Bronchial epithelial cell (primary cell): ENCODE data around the gene UBE2G1. TPM values are rescaled to one million over a fixed set of nuclear protein-coding genes. Genes with fewer than 3 reads are reported as not detected.

Experiments
- DNase-seq: peaks from one replicate; pipeline ENCODE4 v3.0.0-alpha.2; 2010; ENCODE audit warnings: low read depth
- FAIRE-seq: peaks from 2 replicates; lab custom pipeline; 2011; peaks lifted over from hg19 to GRCh38; lab: Jason Lieb, UNC
- H3K27me3 ChIP-seq: 2 replicates; pipeline ENCODE4 v1.5.1; 2011; ENCODE audit warnings: low read length; ENCODE audit not compliant: control insufficient read depth, insufficient read depth
- H3K36me3 ChIP-seq: 2 replicates; pipeline ENCODE4 v1.5.1; 2011; ENCODE audit warnings: low read length; ENCODE audit not compliant: control insufficient read depth, insufficient read depth
- H3K4me3 ChIP-seq: 2 replicates; pipeline ENCODE4 v1.5.1; 2011; ENCODE audit warnings: mild to moderate bottlenecking, low read depth, low read length, control low read depth
- total RNA-seq: library from RNA; depleted of rRNA; stranded (reverse); fragments of >200 nt; gene quantifications from 2 replicates; pipeline ENCODE4 v1.2.1, GENCODE V29; 2014
- TF ChIP-seq, protein P1 (sequence below): IDR thresholded peaks from 2 replicates; pipeline ENCODE4 v1.5.1; 2011; ENCODE audit warnings: mild to moderate bottlenecking, moderate library complexity, low read length, control low read depth, inconsistent platforms; ENCODE audit not compliant: insufficient read depth, severe bottlenecking

The UBE2G1 gene
- total RNA-seq, 1 donor from 2014 or later = 39.2 TPM

DNA sequence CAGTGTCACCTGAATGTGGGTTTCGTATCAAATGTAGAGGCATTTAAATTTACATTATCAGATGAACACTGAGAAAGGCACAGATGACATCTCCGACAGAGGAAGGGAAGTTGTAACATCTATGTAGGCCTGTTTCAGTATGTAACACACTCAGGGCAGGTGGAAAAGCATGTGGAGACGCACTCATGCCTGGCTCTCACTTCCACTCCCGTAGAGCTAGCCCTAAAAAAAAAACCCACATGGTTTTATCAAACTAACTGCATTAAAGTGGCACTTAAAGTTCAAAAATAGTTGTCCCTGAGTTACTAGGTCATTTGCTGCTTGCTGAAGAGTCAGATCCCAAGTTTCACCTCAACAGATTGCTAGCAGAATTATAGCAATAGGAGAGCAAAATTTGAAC is 96.6 kb downstream of the UBE2G1 start:
- Histone ChIP-seq H3K36me3 (peaks cover 5% of the 10 kb centered on the region), H3K27me3 (no peaks in the 10 kb centered on the region), H3K4me3 (no peak overlapping the region)
- TF ChIP-seq, protein P1, sequence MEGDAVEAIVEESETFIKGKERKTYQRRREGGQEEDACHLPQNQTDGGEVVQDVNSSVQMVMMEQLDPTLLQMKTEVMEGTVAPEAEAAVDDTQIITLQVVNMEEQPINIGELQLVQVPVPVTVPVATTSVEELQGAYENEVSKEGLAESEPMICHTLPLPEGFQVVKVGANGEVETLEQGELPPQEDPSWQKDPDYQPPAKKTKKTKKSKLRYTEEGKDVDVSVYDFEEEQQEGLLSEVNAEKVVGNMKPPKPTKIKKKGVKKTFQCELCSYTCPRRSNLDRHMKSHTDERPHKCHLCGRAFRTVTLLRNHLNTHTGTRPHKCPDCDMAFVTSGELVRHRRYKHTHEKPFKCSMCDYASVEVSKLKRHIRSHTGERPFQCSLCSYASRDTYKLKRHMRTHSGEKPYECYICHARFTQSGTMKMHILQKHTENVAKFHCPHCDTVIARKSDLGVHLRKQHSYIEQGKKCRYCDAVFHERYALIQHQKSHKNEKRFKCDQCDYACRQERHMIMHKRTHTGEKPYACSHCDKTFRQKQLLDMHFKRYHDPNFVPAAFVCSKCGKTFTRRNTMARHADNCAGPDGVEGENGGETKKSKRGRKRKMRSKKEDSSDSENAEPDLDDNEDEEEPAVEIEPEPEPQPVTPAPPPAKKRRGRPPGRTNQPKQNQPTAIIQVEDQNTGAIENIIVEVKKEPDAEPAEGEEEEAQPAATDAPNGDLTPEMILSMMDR = no peak
- FAIRE-seq (no peak), DNase-seq (no peak)

DNA sequence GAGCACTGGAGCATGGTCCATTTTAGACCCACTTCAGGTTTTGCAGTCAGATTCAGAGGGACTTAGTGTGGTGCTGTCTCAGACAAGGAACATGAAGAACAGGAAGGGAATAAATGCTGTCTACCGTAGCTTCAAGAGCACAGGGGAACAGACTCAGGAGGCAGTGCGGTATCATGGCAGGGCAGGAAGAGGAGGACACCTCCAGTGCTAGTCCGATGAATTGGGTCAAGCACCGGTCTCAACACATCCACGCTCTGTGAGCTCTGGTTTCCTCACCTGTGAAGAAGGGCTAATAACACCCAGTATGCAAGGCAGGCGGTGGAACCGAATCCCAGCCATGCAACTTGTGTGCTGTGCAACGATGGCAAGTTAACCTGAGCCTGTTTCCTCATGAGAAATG is 99.1 kb downstream of the UBE2G1 start:
- FAIRE-seq = no peak
- TF ChIP-seq, protein P1 = no peak
- no peak for DNase-seq
- Histone ChIP-seq H3K36me3 (peaks cover 4% of the 10 kb centered on the region), H3K27me3 (no peaks in the 10 kb centered on the region), H3K4me3 (no peak overlapping the region)

GRCh38 chr17:4266550-4266949 is 99.9 kb downstream of the UBE2G1 start:
- H3K36me3 ChIP-seq = peaks cover 2% of the 10 kb centered on the region
- DNase-seq = peak; percentile 45
- TF ChIP-seq, protein P1 = no peak
- no peak overlapping the region for H3K4me3 ChIP-seq
- FAIRE-seq = no peak
- no peaks in the 10 kb centered on the region for H3K27me3 ChIP-seq

DNA sequence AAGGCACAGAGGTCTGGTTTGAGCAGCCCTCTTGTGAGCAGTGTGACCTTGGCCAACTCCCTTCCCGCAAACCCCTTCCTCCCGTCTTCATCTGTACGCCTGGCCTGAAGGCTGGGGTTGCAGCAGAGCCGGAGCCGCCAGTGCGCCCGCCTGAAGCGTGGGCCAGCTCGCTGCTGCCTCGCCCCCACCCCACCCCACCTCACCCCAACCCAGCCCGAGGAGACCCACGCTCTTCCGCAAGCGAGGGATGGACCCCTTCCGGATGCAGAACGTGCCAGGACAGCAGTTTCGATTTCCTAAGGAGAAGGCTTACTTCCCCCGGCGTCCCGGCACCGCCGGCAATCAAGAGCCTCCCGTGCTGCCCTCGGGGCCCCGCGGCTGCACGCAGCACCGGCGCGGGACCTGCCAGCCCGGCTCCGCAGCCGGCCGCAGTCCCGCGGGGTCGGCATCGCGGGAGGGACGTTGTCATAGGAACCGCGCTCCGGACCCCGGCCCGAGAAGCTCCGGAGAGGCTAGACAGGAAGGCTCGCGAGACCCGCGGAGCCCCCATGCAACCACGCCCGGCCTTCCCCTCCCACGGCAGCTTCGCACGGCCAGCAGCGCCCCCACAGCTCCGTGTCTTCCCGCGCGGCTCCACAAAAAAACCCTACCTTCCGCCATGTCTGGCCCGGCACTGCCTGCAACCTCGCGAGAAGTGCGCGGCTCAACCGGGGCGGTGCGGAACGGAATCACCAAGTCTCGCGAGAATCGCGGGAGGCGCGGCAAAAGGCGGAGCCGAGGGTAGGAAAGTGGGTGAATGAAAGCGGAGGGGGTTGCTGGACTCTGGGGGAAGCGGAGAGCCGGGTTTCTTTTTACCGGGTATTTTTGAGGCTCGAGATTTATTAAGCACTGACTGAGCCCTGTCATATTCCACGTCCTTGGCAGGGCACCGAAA is 102.9 kb downstream of the UBE2G1 start, which contains the start of gene ANKFY1:
Gene ANKFY1 (minus strand): TSS at position 698 of the 934 bp plus-strand sequence. CDS start 38 bp downstream, at position 660.
- no peak for FAIRE-seq

DNA sequence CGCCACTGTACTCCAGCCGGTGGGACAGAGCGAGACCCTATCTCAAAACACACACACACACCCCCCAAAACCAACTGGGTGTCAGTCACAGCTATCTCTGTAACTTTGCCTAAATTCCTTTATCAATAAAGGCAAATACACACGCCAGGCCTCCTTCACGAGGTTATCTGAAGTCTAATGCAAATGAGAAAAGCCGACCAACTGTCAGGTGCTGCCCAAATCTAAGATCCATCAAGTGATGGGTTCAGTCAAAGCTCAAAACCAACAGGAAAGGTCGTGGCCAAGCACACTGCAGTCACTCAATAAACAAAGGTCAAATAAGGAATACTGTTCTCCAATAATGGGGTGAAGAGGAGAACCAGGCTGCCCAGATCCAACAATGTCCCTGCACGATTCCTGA is 103.8 kb downstream of the UBE2G1 start:
- Histone ChIP-seq H3K36me3 (peaks cover 1% of the 10 kb centered on the region), H3K4me3 (peak overlapping the region; percentile 81), H3K27me3 (no peaks in the 10 kb centered on the region)
- no peak for FAIRE-seq
- TF ChIP-seq, protein P1 = no peak
- DNase-seq = no peak

More for the DNA sequence above, 102.9 kb downstream of the UBE2G1 start, which contains the start of gene ANKFY1:
- TF ChIP-seq, protein P1 = peak; percentile 19
- no peaks in the 10 kb centered on the region for H3K27me3 ChIP-seq
- DNase-seq = peak; percentile 80
- H3K36me3 ChIP-seq = peaks cover 1% of the 10 kb centered on the region
- H3K4me3 ChIP-seq = peak within 1 kb of the TSS; percentile 81
